Central memory CD4-positive, alpha-beta T cell (primary cell): Measurements from ENCODE around the gene GAGE1.
A peak's percentile ranks its signal among the peaks of the same experiment; 100 is the strongest.
"Not testable (repeated sequence)": the region's sequence is repeated elsewhere in the genome, so short reads cannot be mapped to it uniquely, and the experiment has no call there.

ENCODE experiments used
- DNase-seq: peaks from one replicate; pipeline ENCODE4 v3.0.0; 2022
- total RNA-seq, 3 experiments: gene quantifications; one replicate each; lab custom pipeline; 2026; lab: John Stamatoyannopoulos, UW

GAGE1 gene, protein sequence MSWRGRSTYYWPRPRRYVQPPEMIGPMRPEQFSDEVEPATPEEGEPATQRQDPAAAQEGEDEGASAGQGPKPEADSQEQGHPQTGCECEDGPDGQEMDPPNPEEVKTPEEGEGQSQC
- total RNA-seq, result 0 reads per million in 3 experiments

DNA sequence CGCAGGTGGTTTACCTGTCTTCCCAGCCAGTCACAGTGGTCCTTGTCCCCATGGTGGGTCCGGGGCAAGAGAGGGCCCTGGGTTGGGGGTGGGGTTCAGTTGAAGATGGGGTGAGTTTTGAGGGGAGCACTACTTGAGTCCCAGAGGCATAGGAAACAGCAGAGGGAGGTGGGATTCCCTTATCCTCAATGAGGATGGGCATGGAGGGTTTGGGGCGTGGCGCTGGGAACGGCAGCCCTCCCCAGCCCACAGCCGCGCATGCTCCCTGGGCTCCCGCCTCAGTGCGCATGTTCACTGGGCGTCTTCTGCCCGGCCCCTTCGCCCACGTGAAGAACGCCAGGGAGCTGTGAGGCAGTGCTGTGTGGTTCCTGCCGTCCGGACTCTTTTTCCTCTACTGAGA, at the start of gene GAGE1:
TSS of gene GAGE1 (plus strand) at position 301 of the 400 bp plus-strand sequence. CDS start 1,155 bp downstream, outside the sequence.
- not testable (repeated sequence) for DNase-seq

DNA sequence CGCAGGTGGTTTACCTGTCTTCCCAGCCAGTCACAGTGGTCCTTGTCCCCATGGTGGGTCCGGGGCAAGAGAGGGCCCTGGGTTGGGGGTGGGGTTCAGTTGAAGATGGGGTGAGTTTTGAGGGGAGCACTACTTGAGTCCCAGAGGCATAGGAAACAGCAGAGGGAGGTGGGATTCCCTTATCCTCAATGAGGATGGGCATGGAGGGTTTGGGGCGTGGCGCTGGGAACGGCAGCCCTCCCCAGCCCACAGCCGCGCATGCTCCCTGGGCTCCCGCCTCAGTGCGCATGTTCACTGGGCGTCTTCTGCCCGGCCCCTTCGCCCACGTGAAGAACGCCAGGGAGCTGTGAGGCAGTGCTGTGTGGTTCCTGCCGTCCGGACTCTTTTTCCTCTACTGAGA, 47.8 kb upstream of the GAGE1 start, which contains the start of gene GAGE12E:
TSS of gene GAGE12E (plus strand) at position 301 of the 400 bp plus-strand sequence. CDS start 1,155 bp downstream, outside the sequence.
- not testable (repeated sequence) for DNase-seq

DNA sequence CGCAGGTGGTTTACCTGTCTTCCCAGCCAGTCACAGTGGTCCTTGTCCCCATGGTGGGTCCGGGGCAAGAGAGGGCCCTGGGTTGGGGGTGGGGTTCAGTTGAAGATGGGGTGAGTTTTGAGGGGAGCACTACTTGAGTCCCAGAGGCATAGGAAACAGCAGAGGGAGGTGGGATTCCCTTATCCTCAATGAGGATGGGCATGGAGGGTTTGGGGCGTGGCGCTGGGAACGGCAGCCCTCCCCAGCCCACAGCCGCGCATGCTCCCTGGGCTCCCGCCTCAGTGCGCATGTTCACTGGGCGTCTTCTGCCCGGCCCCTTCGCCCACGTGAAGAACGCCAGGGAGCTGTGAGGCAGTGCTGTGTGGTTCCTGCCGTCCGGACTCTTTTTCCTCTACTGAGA, 38.3 kb upstream of the GAGE1 start, which contains the start of gene GAGE12F:
TSS of gene GAGE12F (plus strand) at position 301 of the 400 bp plus-strand sequence. CDS start 1,155 bp downstream, outside the sequence.
- not testable (repeated sequence) for DNase-seq

DNA sequence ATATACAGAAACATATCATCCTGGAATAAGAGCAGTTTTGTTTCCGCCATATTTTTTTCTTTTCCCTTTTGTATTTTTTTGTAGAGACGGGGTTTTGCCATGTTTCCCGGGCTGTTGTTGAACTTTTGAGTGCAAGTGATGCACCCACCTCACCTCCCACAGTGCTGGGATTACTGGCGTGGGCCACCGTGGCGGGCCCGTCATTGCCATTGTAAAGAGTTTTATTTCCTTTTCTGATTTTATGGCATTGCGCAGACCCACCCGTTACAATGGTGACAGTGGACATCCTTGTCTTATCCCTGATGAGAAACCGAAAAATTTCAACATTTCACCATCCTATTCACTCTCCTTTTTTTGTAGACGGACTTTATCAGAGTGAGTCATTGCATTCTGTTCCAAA, 30.1 kb upstream of the GAGE1 start:
- DNase-seq, result not testable (repeated sequence)

DNA sequence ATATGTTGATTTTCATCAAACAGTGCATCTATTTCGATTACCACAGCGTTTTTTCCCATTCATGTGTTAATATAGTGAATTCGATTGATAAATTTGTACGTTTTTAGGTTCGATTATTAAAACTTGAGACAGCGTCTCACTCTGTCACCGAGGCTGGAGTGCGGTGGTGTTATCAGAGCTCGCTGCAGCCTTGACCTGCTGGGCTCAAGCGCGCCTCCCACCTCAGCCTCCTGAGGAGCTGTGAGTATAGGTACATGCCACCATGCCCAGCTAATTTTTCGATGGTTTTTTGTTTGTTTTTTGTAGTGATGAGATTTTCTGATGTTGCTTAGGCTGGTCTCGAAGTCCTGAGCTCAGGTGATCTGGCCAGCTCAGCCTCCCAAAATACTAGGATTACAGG, 29.7 kb upstream of the GAGE1 start:
- not testable (repeated sequence) for DNase-seq

DNA sequence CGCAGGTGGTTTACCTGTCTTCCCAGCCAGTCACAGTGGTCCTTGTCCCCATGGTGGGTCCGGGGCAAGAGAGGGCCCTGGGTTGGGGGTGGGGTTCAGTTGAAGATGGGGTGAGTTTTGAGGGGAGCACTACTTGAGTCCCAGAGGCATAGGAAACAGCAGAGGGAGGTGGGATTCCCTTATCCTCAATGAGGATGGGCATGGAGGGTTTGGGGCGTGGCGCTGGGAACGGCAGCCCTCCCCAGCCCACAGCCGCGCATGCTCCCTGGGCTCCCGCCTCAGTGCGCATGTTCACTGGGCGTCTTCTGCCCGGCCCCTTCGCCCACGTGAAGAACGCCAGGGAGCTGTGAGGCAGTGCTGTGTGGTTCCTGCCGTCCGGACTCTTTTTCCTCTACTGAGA, 28.7 kb upstream of the GAGE1 start, which contains the start of gene GAGE12G:
TSS of gene GAGE12G (plus strand) at position 301 of the 400 bp plus-strand sequence. CDS start 1,155 bp downstream, outside the sequence.
- DNase-seq, result not testable (repeated sequence)

DNA sequence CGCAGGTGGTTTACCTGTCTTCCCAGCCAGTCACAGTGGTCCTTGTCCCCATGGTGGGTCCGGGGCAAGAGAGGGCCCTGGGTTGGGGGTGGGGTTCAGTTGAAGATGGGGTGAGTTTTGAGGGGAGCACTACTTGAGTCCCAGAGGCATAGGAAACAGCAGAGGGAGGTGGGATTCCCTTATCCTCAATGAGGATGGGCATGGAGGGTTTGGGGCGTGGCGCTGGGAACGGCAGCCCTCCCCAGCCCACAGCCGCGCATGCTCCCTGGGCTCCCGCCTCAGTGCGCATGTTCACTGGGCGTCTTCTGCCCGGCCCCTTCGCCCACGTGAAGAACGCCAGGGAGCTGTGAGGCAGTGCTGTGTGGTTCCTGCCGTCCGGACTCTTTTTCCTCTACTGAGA, 19.2 kb upstream of the GAGE1 start, which contains the start of gene GAGE12H:
TSS of gene GAGE12H (plus strand) at position 301 of the 400 bp plus-strand sequence. CDS start 1,155 bp downstream, outside the sequence.
- not testable (repeated sequence) for DNase-seq

DNA sequence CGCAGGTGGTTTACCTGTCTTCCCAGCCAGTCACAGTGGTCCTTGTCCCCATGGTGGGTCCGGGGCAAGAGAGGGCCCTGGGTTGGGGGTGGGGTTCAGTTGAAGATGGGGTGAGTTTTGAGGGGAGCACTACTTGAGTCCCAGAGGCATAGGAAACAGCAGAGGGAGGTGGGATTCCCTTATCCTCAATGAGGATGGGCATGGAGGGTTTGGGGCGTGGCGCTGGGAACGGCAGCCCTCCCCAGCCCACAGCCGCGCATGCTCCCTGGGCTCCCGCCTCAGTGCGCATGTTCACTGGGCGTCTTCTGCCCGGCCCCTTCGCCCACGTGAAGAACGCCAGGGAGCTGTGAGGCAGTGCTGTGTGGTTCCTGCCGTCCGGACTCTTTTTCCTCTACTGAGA, 9.6 kb upstream of the GAGE1 start, which contains the start of gene GAGE2A:
TSS of gene GAGE2A (plus strand) at position 301 of the 400 bp plus-strand sequence. CDS start 1,155 bp downstream, outside the sequence.
- not testable (repeated sequence) for DNase-seq

DNA sequence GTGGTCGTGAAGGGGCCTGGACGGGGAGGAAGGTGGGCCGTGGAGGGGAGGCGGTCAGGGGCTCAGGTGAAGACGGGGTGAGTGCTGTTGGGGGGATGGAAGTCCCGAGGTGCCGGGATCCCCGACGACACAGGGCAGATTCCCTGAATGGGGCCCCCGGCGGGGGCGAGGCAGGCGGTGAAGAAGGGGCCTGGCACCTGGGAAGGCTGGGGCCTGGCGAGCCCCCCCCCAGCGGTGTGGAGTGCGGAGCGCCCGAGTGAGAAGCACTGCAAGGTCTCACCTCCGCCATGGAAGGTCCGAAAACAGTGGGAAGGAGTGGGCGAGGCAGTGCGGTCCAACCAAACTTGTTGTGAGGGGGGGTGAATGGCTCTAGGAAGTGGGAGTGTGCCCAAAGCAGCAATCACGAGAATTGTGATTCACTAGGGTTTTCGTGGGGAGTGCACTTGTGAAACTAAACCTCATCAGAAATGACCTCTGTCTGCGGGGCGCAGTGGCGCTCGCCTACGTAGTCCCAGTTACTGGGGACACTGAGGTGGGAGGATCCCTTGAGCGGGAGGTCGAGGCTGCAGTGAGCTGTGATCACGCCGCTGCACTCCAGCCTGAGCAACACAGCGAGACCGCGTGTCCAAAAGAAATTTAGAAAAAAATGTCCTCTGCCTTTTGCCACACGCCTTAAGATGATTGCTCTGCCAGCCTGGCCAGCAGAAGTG, 8.9 kb upstream of the GAGE1 start:
- not testable (repeated sequence) for DNase-seq

DNA sequence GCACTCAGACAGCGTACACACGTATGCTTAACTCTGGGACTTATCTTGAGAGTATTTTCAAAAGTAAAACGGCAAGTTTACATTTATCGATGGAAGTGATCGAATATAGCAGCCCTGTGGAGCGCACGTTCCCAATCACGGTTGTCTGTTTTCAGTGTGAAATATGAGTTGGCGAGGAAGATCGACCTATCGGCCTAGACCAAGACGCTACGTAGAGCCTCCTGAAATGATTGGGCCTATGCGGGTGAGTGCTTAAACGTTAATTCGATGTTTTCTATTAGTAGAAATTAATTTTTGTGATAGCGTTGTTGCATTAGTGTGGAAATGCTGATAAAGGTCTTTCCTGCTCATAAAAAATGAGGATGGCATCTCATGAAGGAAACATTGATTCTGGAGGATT, 8.3 kb upstream of the GAGE1 start:
- not testable (repeated sequence) for DNase-seq

DNA sequence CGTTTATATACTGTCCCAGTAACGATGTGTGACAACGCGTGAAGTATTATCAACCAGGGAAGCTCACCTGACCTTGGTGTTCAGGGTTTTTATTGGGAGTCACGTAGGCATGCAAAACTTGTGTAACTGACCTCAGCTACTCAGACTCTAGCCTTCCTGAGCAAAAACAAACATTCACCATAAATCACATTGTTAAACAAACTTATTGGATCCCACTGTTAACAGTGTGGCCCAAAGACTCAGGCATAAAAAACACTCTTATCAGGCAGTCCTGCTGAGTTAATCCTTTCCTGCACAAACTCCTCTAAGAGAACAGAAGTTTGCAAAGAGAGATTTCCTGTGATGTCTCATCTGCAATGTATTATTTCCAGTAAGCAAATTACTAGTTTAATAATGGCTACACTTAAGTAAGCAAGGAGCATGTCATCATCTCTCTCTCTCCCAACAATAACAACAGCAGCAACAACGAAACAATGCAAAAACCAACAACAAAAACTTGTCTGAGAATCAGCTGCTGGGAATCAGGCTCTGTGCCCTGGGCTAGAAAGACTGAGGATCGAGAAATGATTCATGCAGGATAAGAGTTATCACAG, 12.0 kb downstream of the GAGE1 start:
- DNase-seq, result no peak

DNA sequence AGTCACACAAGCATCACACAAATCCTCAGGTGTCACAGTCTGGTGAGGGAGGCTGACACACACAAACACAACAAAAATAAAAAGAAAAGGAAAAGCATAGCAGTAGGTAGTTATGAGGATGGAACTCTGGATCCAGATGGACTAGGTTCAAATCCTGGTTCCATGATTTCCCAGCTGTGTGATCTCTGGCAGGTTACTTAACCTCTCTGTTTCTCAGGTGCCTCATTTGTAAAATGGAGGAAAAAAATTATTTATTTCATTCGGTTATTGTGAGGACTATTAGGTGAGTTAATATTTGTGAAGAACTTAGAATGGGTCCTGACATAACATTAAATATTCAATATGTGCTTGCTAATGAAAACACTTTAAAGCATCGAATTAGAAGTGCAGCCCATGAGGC, 19.8 kb downstream of the GAGE1 start:
- DNase-seq, result no peak

DNA sequence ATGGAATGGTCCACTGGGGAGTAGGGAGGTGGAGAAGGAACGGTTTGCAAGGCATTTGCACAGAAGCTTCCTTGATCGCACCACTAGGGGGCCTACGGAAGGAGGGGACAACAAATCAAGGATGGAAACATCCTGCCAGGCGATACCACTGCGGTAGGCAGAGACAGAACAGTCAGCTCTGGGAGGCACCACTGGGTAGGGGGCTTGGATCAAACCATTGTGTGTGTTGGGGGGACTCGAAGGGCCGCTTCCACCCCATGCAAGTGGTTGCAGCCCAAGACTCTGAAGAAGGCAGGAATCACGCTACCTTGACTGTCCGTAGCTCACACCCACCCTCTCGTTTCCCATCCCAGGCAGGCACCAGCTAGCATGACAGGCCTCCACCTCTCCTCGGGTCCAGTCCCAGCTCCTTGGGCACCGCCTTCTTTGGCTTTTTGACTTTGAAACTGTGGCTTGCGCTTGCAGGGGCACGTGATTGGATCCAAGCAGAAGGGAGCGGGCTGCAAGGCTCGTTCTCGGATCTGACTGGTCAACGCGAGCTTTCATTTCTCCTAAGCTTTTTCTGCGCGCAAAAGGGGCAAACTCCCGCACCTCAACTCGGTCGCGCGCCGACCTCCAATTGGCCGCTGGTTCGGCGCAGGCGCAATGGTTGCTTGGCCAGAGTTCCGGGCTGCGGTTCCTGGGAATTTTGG, 28.4 kb downstream of the GAGE1 start:
- peak; percentile 28 for DNase-seq

DNA sequence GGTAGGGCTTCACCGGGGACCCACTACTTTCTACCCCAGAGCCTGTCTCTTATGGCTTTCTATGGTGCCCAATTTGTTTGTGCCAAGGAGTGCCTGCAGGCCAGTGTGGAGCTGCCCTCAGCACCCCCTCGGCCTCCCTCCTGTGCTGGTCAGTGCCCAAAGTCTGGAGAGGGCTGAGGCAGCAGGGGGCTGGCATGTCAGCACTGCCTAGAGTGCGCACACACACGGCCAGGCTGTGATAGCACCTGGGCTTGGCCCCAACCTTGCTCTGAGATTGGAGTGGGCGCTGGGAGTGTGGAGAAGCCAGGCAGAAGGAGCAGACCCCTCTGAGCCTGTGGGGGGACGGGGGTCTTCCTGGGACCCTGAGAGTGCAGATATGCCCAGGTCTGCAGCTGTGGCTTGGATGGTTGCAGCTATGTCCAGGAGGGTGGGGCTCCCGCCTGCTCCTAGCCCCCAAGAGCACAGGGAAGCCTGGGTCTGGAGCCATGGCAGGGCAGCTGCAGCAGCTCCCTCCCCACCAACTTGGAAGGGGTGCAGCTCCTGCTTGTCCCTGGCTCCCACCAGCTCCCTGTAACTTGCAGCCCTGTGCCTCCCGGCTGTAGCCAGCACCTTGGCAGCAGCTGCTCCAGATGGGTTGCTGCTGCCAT, 46.3 kb downstream of the GAGE1 start:
- no peak for DNase-seq

DNA sequence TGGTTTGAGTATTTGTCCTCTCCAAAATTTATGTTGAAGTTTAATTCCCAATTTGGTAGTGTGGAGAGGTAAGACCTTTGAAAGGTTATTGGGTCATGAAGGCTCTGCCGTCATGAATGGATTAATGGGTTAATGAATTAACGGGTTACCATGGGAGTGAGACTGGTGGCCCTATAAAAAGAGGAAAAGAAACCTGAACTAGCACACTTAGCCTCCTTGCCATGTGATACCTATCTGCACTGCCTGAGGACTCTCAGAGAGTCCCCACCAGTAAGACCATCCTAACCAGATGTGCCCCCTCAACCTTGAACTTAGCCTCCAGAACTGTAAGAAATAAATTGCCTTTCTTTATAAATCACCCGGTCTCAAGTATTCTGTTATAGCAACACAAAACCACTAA, 57.7 kb downstream of the GAGE1 start:
- no peak for DNase-seq
